Activated naive CD4-positive, alpha-beta T cell treated with anti-CD3 and anti-CD28 coated beads, Interleukin-2, amount 10 ng/mL, durations not matched to agents 7 days and 5 days (primary cell): ENCODE results near the gene GIGYF1.
A peak's percentile ranks its signal among the peaks of the same experiment; 100 is the strongest.
"Not testable (repeated sequence)": the region's sequence is repeated elsewhere in the genome, so short reads cannot be mapped to it uniquely, and the experiment has no call there.

Experiments
- CTCF ChIA-PET: fragments of 350-600 bp; sonication (Branson Sonifier 250); formaldehyde crosslinking; loops from one replicate; lab custom pipeline; 2021; ENCODE audit warnings: antibody characterized with exemption; lab: Charles Lee
- DNase-seq: peaks from one replicate; pipeline ENCODE4 v3.0.0-alpha.2; 2020
- H3K27ac Mint-ChIP-seq: one replicate; pipeline ENCODE4 v1.8.0; 2021; ENCODE audit warnings: mild to moderate bottlenecking, moderate library complexity, mixed read lengths
- H3K27me3 Mint-ChIP-seq: one replicate; pipeline ENCODE4 v1.8.0; 2021; ENCODE audit warnings: mild to moderate bottlenecking, mixed read lengths
- H3K36me3 Mint-ChIP-seq: one replicate; pipeline ENCODE4 v1.8.0; 2021; ENCODE audit warnings: mixed read lengths
- H3K4me1 Mint-ChIP-seq: one replicate; pipeline ENCODE4 v1.8.0; 2021; ENCODE audit warnings: mixed read lengths
- H3K4me3 Mint-ChIP-seq: one replicate; pipeline ENCODE4 v1.8.0; 2021; ENCODE audit warnings: mild to moderate bottlenecking, moderate library complexity, mixed read lengths
- H3K9me3 Mint-ChIP-seq: one replicate; pipeline ENCODE4 v1.8.0; 2021; ENCODE audit warnings: mixed read lengths

The GIGYF1 gene

GRCh38 chr7:100677308-100678267 is 16.5 kb downstream of the GIGYF1 start:
- H3K4me3 Mint-ChIP-seq, result peak overlapping the region; percentile 89
- DNase-seq, result no peak
- H3K36me3 Mint-ChIP-seq, result peaks cover 38% of the 10 kb centered on the region
- peak overlapping the region; percentile 62 for H3K27ac Mint-ChIP-seq
- peaks cover 11% of the 10 kb centered on the region for H3K27me3 Mint-ChIP-seq
- CTCF ChIA-PET, result interaction anchor here (0.6 to 5.2 kb wide), 3 partner anchors 14 to 69 kb away, joined by 4 to 23 read pairs (median 6); partner anchors contain the start of gene POP7
- no peaks in the 10 kb centered on the region for H3K9me3 Mint-ChIP-seq
- H3K4me1 Mint-ChIP-seq, result peaks cover 52% of the 10 kb centered on the region

- Mint-ChIP-seq H3K4me3 (peak overlapping the region; percentile 89), H3K4me1 (peaks cover 53% of the 10 kb centered on the region)
Observed at GRCh38 chr7:100676501-100677306, 17.3 kb downstream of the GIGYF1 start.

GRCh38 chr7:100675581-100676350 is 18.3 kb downstream of the GIGYF1 start:
- Mint-ChIP-seq H3K9me3 (no peaks in the 10 kb centered on the region), H3K27me3 (peaks cover 18% of the 10 kb centered on the region), H3K4me3 (peak overlapping the region; percentile 89), H3K4me1 (peaks cover 44% of the 10 kb centered on the region), H3K36me3 (peaks cover 34% of the 10 kb centered on the region), H3K27ac (peak overlapping the region; percentile 89)
- CTCF ChIA-PET, result interaction anchor here (5.2 kb wide), 1 partner anchor 16 kb away, joined by 23 read pairs; no protein-coding TSS in a partner anchor
- peak; percentile 92 for DNase-seq

More at GRCh38 chr7:100676501-100677306, 17.3 kb downstream of the GIGYF1 start:
- H3K9me3 Mint-ChIP-seq, result no peaks in the 10 kb centered on the region
- H3K27ac Mint-ChIP-seq, result peak overlapping the region; percentile 83
- no peak for DNase-seq
- H3K27me3 Mint-ChIP-seq, result peaks cover 11% of the 10 kb centered on the region
- H3K36me3 Mint-ChIP-seq, result peaks cover 37% of the 10 kb centered on the region
- CTCF ChIA-PET, result interaction anchor here (0.6 to 5.2 kb wide), 3 partner anchors 15 to 93 kb away, joined by 3 to 23 read pairs (median 6); no protein-coding TSS in a partner anchor

- H3K27me3 Mint-ChIP-seq, result peaks cover 18% of the 10 kb centered on the region
- H3K4me1 Mint-ChIP-seq, result peaks cover 37% of the 10 kb centered on the region
- DNase-seq, result no peak
- H3K4me3 Mint-ChIP-seq, result peak overlapping the region; percentile 97
- H3K27ac Mint-ChIP-seq, result peak overlapping the region; percentile 95
- CTCF ChIA-PET, result interaction anchor here (0.9 to 5.2 kb wide), 3 partner anchors 17 to 63 kb away, joined by 3 to 23 read pairs (median 3); partner anchors contain the start of gene MOSPD3
- no peaks in the 10 kb centered on the region for H3K9me3 Mint-ChIP-seq
- peaks cover 31% of the 10 kb centered on the region for H3K36me3 Mint-ChIP-seq
Observed at GRCh38 chr7:100675105-100675451, 19.0 kb downstream of the GIGYF1 start.

GRCh38 chr7:100674411-100675104 is 19.5 kb downstream of the GIGYF1 start:
- CTCF ChIA-PET, result interaction anchor here (0.9 to 5.2 kb wide), 3 partner anchors 17 to 63 kb away, joined by 3 to 23 read pairs (median 3); partner anchors contain the start of gene MOSPD3
- peak overlapping the region; percentile 95 for H3K27ac Mint-ChIP-seq
- peaks cover 32% of the 10 kb centered on the region for H3K4me1 Mint-ChIP-seq
- H3K4me3 Mint-ChIP-seq, result peak overlapping the region; percentile 97
- H3K27me3 Mint-ChIP-seq, result peaks cover 21% of the 10 kb centered on the region
- DNase-seq, result no peak
- no peaks in the 10 kb centered on the region for H3K9me3 Mint-ChIP-seq
- H3K36me3 Mint-ChIP-seq, result peaks cover 30% of the 10 kb centered on the region

GRCh38 chr7:100673942-100674410 is 20.1 kb downstream of the GIGYF1 start:
- Mint-ChIP-seq H3K4me1 (peaks cover 29% of the 10 kb centered on the region), H3K27me3 (peaks cover 27% of the 10 kb centered on the region), H3K36me3 (peaks cover 26% of the 10 kb centered on the region), H3K4me3 (peak overlapping the region; percentile 97), H3K9me3 (no peaks in the 10 kb centered on the region), H3K27ac (peak overlapping the region; percentile 95)
- CTCF ChIA-PET, result interaction anchor here (1.5 to 5.2 kb wide), 2 partner anchors 18 to 62 kb away, joined by 3 to 23 read pairs; partner anchors contain the start of gene MOSPD3
- DNase-seq, result peak; percentile 65

- no peaks in the 10 kb centered on the region for H3K9me3 Mint-ChIP-seq
- H3K36me3 Mint-ChIP-seq, result peaks cover 24% of the 10 kb centered on the region
- peaks cover 27% of the 10 kb centered on the region for H3K27me3 Mint-ChIP-seq
- peak within 1 kb of the TSS; percentile 95 for H3K27ac Mint-ChIP-seq
- CTCF ChIA-PET, result interaction anchor here (0.6 kb wide), 1 partner anchor 113 kb away, joined by 3 read pairs; no protein-coding TSS in a partner anchor
- peak within 1 kb of the TSS; percentile 97 for H3K4me3 Mint-ChIP-seq
- DNase-seq, result peak; percentile 99
- peaks cover 27% of the 10 kb centered on the region for H3K4me1 Mint-ChIP-seq
Observed at GRCh38 chr7:100673302-100673941, 20.6 kb downstream of the GIGYF1 start, which contains the start of gene GNB2. TSS of gene GNB2 (plus strand) at chr7:100673740. CDS start at chr7:100676266, 2,526 bp downstream.

GRCh38 chr7:100671353-100672327 is 22.4 kb downstream of the GIGYF1 start:
- Mint-ChIP-seq H3K9me3 (no peaks in the 10 kb centered on the region), H3K27me3 (peaks cover 34% of the 10 kb centered on the region), H3K27ac (no peak overlapping the region), H3K36me3 (peaks cover 12% of the 10 kb centered on the region), H3K4me3 (no peak overlapping the region), H3K4me1 (peaks cover 13% of the 10 kb centered on the region)
- DNase-seq, result no peak
- CTCF ChIA-PET, result interaction anchor here (1.0 kb wide), 1 partner anchor 37 kb away, joined by 3 read pairs; no protein-coding TSS in a partner anchor

- CTCF ChIA-PET, result interaction anchor here (0.6 kb wide), 2 partner anchors 30 to 397 kb away, joined by 3 to 4 read pairs; no protein-coding TSS in a partner anchor
- Mint-ChIP-seq H3K9me3 (no peaks in the 10 kb centered on the region), H3K4me1 (peaks cover 9% of the 10 kb centered on the region), H3K36me3 (peaks cover 6% of the 10 kb centered on the region), H3K27ac (no peak overlapping the region), H3K27me3 (peaks cover 49% of the 10 kb centered on the region), H3K4me3 (no peak overlapping the region)
- no peak for DNase-seq
Observed at GRCh38 chr7:100670074-100670473, 24.0 kb downstream of the GIGYF1 start.

- DNase-seq, H3K36me3 Mint-ChIP-seq, H3K4me3 Mint-ChIP-seq, H3K27ac Mint-ChIP-seq, H3K9me3 Mint-ChIP-seq, CTCF ChIA-PET, H3K4me1 Mint-ChIP-seq: not testable (repeated sequence)
- H3K27me3 Mint-ChIP-seq, result peaks cover 49% of the 10 kb centered on the region
Observed at GRCh38 chr7:100669106-100669505, 24.9 kb downstream of the GIGYF1 start.

- Mint-ChIP-seq H3K4me1 (peaks cover 6% of the 10 kb centered on the region), H3K27ac (no peak overlapping the region), H3K9me3 (no peaks in the 10 kb centered on the region), H3K4me3 (no peak overlapping the region), H3K36me3 (no peaks in the 10 kb centered on the region), H3K27me3 (peaks cover 48% of the 10 kb centered on the region)
- DNase-seq, result no peak
- CTCF ChIA-PET, result interaction anchor here (0.6 kb wide), 1 partner anchor 185 kb away, joined by 4 read pairs; no protein-coding TSS in a partner anchor
Observed at GRCh38 chr7:100668069-100668449, 26.0 kb downstream of the GIGYF1 start.
